DMS79 (cell line): ENCODE results near the gene ZNF280C.

Source experiments
- DNase-seq: peaks from one replicate; lab custom pipeline; 2025; lab: John Stamatoyannopoulos, UW

The ZNF280C gene

DNA sequence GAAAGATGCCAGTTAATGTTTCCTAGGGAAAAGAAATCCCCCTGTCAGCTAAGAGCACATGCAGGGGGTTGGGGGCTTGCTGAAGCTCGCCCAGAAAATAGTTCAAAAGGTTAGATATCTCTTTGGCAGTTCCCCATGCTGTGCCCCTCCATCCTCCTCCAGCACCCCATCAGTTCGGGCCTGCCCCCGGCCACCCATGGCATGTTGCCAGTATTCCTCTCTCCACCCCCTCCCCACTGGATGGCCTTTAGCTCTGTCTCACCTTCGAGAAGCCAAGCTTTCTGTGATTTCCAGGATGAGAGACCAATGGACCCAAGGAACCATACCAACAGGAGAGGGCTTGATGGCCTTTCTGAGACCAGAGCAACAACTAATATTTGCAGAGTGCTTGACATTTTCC lies 91.8 kb downstream of the ZNF280C start:
- no peak for DNase-seq

DNA sequence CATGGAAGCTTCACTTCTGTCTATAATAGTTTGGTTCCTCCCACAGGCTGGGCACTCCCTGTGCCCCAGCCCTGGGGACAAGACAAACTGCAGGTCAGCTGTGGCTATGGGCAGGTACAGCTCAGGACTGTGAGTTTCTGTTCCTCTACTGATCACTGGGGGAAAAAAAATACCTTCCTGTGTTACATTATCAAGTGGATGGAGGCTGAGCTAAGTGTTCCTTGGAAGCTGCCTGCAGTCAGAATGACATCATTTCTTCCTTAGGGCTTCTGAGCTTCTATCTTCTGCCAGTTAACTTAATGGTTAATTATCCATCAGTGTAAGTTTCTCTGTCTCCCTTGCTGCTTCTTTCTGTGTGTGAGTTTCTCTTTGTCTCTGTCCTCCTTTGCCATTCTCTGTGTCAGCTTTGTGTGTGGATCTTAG lies 92.3 kb downstream of the ZNF280C start:
- no peak for DNase-seq

DNA sequence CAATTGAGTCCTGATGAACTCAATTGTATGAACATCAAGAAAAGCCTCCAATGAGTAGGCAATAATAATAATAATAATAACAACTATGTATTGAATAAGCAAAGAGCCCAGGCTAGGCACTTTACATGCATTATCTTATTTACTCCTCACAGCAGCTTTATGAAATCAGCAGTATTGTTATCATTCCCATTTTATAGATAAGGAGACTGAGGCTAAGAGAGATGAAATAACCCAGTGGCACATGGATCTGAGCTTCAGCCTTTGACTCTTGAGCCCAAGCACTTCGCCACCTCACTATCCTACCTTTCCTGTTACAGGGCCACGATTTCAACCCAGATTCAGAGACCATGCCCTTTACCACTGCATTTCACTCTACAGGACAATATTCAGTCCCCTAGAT lies 93.8 kb downstream of the ZNF280C start:
- no peak for DNase-seq

DNA sequence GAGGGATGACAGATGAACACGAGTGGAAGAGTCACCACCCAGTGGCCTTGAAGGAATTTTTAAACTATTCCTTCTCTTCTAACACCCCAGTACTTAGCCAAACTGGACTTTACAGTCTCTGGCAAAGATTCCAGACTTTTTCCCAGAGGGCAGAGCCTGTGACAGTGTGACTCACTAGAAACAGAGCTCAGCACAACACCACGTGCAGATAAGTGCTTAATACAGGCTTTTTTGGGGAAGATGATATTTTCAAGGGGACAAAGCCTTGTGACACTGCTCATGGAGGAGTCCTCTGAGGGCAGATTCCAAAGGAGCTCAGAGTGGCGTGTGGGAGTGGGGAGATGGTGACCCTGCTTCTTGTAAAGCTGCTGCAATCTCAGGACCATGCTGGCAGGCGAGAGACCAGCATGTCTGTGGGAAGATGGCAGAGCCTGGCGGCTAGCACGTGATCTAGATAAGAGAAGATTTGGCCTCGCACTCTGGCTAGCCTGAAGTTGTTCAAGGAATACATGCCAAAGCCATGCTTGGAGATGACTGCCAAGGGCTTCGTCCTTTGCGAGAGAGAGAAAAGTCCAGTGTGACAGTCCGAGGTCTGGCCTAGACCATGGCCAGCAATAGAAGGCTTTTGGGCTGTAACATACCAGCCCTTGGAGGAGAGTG lies 94.5 kb downstream of the ZNF280C start:
- DNase-seq: no peak

DNA sequence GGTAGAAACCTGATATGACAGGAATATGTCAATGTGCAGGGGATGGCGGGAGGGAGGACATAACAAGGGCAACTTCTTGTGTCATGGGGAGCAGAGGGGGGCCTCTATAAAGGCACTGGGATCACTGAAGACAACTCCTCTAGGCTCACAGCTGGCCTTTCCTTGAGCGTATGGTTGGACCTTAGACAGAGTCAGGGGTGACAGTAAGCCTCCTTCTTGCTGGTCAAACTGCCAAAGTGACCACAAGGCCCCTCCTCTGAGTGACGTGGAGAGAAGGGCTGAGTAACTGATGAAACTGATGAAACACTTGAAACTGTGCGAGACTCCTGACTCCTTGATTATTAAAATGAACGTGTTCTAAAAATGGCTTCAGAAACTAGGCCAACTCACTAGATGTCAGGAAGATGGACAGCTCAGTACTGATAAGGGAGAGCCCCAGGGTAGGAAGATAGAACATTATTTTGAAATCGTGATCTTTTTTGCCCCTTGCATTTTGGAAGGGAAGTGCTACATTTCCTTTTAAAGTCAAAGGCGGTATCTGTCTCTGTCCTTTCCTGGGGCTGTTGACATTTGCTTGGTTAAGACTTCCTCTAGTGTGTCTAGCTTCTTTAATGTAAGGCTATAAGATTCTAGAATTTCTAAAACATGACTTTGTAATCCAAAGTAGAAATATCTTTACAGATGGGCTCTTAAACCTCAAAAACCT lies 95.4 kb downstream of the ZNF280C start:
- no peak for DNase-seq

DNA sequence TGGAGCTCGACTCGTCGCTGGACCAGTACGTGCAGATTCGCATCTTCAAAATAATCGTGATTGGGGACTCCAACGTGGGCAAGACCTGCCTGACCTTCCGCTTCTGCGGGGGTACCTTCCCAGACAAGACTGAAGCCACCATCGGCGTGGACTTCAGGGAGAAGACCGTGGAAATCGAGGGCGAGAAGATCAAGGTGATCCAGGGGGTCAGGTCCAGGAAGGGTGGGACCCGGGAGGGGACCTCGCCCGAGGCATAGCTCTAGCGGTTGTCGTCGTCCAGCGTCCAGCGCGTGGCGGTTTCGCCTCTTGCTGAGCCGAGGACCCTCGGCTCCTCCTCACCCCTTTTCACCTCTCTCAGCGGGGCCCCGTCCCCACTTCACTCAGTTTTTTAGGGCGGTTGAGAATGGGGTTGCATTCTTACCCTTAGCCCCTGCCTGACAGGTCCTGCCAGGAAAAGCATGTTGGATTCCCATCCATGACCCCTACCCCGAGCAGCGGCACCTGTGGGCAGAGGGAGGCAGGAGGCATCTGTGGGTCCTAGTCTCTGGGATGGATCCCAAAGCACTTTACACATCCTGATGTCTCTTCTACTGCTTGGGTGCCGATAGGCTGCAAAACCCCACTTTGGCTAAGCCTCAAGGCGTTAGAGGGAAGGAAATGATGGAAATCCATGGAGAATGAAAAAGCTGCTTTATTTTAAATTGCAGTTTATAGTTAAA lies 96.4 kb downstream of the ZNF280C start:
- no peak for DNase-seq

DNA sequence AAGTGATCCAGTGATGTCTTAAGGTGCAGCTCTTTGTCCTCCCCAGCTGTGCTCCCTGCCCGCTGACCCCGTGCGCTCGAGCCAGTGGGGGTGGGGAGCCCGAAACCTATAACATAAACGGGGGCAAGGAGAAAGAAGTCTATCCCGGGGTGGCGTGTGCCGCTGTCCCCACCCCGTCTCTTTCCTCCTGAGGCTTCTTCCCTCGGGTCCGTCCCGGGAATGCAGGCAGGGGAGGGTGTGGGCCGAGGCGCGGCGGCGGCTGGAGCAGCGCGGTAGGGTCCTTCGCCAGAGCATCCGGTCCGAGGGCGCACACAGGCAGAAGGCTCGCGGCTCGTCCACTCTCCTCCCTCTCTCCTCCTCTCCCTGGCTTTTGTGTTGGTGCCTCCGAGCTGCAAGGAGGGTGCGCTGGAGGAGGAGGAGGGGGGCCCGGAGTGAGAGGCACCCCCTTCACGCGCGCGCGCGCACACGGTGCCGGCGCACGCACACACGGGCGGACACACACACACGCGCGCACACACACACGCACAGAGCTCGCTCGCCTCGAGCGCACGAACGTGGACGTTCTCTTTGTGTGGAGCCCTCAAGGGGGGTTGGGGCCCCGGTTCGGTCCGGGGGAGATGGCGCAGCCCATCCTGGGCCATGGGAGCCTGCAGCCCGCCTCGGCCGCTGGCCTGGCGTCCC lies 97.1 kb downstream of the ZNF280C start, which contains the start of gene RAB33A:
TSS of gene RAB33A (plus strand) at position 517 of the 681 bp plus-strand sequence. CDS start at position 618, 101 bp downstream.
- peak; percentile 14 for DNase-seq

DNA sequence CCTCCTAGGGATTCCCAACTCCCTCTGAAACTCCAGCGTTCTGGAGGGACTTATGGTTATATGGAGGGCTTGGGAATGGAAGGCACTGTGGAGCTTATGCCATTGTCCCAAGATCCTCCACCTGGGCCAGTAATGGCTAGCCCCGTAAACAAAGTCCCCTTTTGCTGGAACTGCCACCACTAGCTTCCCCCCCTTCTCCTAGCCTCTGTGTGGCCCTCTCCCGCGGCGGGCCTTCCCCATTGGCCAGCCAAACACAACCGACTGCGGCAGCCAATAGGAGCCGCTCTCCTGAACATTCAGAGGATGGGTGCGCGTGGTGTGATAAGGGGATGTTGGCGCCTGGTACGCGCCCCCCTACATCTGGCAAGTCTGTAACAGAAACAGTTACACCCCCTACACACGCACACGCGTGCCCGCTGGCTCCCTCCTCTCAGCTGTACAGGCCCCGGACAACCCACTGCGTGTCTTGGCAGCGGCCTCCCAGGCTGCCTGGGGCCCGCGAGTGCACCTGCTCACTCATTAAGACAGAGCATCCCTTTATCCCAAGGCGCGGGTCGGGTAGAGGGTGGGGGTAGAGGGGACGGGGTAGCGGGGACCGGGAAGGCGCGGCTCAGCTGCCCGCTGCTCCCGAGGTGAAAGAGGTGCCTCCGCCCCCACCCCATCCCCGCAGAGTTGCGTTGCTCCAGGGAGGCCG lies 97.8 kb downstream of the ZNF280C start:
- DNase-seq: peak; percentile 65

DNA sequence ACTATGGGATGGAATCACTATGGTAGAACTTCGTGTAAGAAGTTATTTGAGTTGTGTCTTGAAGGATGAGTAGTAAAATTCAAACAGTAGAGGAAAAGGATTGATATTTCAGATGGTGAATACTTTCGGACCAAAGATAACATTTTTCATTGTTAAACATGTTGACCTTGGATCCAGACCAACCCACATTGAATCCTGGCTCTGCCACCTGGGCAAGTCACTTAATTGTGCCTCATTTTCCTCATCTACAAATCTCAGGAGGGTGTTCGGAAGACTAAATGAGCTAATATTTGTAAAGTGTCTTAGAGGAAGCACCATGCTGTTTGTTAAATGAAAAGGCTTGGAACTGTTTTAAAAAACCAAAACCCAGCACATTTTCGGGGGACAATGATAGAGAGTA lies 101.7 kb downstream of the ZNF280C start:
- no peak for DNase-seq

DNA sequence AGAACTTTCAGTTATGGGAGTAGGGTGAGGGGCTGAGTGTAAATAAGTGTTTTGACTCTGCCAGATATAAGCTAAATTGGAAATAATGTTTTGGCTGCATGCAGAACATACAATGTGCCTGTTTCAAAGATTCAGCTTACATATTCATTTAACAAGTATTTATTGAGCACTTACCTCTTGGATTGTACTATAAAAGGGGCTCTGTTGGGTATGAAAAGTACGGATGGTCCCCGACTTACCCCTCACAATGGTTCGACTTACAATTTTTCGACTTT lies 102.3 kb downstream of the ZNF280C start:
- no peak for DNase-seq

DNA sequence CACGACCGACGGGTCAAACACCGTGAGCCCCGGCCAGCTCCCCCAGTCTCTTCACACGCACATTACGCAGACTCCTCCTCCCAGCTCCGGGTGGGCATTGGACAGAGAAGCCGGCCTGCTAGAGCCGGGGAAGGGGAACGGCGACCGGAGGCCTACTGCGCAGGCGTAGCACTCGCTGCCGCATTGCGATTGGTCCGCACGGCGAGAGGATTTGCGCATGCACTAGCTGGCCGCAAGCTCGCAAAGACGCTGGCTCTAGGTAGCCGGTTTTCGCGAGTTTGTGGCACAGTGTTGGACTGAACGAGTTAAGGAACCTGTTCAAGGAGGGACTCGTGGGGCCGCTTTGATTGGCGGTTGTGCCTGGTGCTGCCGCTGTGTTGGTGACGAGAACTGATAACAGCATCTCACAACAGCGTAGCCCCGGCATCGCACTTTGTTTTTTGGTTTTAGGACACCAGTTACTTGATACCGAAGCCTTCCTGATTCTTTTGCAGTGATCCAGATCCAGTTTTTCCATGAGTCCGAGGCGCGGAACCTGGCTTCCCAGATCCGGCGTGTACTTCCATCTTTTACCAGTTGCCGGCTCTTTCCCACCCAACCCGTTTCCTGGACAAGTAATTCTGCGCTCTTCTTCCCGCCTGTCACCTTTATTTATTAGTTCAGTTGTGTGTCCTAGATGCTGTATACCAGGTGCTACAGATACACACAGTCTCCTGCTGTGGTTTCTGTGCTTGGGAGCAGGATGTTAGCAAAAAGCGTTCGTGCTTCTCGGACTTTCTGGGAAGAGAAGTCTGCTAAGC lies 102.8 kb downstream of the ZNF280C start, which contains the start of gene AIFM1:
TSS of gene AIFM1 (minus strand) at position 139 of the 800 bp plus-strand sequence. CDS start 185 bp downstream, outside the sequence.
- peak; percentile 79 for DNase-seq

DNA sequence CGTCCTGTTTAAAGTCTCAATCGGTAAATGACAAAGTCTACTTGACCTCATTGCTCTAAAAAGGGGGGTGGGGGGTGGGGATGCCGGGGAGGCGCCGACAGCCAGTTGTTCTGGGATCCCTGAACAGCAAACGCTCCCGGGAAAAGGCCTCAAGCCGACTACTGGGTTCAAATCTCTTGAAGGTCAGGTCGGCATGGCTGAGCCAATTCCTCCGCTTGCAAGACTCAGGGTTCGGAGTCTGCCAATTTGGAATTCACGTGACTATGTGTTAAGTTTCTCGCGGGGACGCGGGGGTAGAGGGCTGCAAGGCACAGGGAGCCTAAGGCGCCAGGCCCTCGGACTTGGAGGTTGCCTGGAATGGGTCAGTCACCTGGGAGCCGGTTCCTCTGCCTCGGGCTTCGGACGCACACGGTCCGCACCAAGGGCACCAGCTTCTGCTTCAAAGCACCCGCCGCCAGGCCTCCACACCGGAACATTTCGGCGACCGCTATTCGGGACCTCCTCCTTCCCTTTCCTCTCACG lies 103.5 kb downstream of the ZNF280C start:
- no peak for DNase-seq

DNA sequence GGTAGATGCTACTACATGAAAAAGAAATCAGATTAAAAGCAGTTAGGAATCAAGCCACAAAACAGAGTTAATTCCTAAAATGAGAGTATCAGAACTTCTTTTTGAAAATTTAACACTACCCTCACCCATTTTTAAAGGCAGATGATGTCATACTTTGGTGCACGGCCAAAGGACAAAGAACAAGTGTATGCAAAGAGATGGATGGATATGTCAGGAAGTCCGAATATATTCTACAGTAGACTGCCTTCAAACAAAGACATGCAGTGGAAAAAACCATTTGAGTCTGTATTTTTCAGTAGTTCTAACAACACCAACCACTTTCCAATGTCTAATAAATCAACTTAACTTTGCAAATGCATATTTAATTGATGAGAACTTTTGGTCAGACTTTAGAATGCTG lies 105.3 kb downstream of the ZNF280C start:
- no peak for DNase-seq

DNA sequence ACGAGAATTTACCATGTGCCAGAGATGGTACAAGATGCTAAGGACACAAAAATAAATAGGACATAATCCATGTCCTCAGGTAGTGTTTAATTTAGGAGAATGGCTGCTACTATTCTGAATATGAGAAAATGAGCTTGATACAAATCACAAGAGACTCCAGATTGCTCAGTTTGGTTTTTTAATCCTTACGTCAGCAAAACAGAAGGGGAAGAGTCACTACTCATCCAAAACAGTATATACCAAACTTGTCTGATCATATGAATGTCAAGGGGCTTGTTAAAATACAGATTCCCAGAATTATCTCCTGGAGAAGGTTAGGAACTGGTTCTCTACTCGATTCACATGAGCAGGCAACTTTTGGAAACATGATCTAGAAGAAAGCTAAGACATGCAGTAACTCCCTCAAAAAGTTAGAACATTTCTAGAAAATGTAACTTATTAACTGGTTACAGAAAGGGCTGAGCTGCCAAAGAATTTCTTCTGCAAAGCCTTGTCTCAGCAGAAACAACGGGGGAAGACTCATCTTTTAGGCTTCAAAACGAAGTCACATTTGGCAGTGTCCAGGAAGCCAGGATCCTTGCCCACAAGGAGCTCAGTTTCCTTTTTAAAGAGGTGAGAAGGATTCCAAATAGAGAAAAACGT lies 106.5 kb downstream of the ZNF280C start:
- no peak for DNase-seq

DNA sequence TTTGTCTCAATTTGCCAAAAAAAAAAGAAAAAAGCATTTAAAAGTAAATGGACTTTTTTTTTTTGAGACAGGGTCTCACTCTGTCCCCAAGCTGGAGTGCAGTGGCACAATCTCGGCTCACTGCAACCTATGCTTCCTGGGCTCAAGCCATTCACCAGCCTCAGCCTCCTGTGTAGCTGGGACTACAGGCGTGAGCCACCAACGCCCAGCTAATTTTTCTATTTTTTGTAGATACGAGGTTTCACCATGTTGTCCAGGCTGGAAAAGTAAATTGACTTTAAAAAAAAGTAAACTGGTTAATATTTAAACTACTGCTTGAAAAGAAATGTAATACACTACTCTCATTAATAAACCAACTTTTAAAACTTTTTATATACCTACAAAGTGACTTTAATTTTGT lies 108.9 kb downstream of the ZNF280C start:
- no peak for DNase-seq

DNA sequence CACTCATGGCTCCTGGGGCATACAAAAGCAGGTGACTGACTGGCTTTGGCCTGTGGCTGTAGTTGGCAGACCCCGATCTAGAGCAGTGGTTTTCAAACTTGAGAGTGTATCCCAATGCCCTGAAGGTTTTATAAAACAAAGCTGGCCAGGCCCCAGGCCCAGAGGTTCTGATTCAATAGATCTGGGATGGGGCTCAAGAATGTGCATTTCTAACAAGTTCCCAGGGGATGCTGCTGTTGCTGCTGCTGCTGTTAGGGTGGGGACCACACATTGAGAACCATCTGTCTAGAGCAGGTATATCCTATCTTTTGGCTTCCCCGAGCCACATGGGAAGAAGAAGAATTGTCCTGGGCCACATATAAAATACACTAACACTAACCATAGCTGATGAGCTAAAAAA lies 110.4 kb downstream of the ZNF280C start:
- DNase-seq: no peak

DNA sequence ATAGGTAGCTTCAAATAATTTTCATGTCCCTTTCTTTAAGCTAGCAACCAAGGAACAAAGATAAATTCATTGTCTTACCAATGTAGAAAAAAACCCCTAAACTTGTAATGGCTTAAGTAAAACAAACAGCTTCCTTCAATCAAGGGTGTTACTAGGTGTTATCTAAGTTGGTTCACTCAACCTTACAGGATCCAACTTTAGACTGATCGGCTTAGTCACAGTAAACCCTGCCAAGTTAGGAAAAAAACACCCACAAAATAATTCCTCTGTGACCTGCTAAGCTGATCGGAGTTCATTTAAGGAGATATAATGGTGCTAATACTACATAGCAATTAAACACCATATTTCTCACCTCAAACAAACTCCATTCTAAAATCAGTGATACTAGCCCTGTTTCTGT lies 113.1 kb downstream of the ZNF280C start:
- no peak for DNase-seq
